ENCODE data around the gene JTB.

DNA sequence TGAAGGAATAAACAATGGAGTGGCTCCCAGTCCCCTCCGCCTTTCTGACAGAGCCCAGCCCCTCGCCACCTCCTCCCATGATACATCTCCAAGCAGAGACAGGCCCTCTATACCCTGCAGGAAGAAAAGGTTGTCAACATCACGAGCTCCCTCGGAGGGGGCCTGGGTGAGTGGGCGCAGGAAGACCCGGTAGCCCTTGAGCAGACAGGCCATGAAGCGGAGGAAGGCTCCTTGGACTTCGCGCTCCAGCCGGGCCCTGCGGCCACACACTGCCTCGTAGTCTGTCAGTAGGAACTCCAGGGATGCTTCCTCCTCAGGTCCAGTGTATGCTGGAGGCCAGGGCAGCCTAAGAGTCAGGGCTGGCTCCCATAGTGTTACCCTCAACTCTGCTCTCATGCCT is 38.0 kb downstream of the JTB start:
- TF ChIP-seq, protein P1, sequence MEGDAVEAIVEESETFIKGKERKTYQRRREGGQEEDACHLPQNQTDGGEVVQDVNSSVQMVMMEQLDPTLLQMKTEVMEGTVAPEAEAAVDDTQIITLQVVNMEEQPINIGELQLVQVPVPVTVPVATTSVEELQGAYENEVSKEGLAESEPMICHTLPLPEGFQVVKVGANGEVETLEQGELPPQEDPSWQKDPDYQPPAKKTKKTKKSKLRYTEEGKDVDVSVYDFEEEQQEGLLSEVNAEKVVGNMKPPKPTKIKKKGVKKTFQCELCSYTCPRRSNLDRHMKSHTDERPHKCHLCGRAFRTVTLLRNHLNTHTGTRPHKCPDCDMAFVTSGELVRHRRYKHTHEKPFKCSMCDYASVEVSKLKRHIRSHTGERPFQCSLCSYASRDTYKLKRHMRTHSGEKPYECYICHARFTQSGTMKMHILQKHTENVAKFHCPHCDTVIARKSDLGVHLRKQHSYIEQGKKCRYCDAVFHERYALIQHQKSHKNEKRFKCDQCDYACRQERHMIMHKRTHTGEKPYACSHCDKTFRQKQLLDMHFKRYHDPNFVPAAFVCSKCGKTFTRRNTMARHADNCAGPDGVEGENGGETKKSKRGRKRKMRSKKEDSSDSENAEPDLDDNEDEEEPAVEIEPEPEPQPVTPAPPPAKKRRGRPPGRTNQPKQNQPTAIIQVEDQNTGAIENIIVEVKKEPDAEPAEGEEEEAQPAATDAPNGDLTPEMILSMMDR (IDR thresholded peaks at IDR 0.05; ENCODE audit: poor library complexity): no peak
- no peak for TF ChIP-seq EZH2 (IDR thresholded peaks at IDR 0.05; ENCODE audit: borderline replicate concordance)
